ENCODE measurements around the gene DNER.

DNER gene

DNA sequence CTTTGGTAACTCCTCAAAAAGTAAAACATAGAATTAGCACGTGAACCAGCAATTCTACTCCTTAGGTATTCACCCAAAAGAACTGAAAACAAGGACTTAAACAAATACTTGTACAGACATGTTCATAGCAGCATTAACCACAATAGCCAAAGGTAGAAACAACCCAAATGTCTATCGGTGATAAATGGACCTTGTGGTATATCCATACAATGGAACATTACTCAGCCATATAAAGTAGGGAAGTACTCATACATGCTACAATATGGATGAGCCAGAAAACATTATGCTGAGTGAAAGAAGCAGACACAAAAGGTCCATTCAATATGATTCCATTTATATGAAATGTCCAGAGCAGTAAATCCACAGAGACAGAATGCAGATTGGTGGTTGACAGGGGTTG, 182.8 kb downstream of the DNER start:
- no peak for TF ChIP-seq CTCF (IDR thresholded peaks at IDR 0.05)
- Histone ChIP-seq H3K27ac (no peak overlapping the region), H3K9me3 (no peaks in the 10 kb centered on the region), H3K36me3 (no peaks in the 10 kb centered on the region), H3K4me1 (ENCODE audit: control insufficient read depth in 1 of 2, insufficient read depth in 1 of 2, low read depth in 1 of 2, low read length in 1 of 2) (no peaks in the 10 kb centered on the region), H3K27me3 (no peaks in the 10 kb centered on the region), H3K4me3 (ENCODE audit: low read depth in 1 of 2, low read length in 1 of 2) (no peak overlapping the region)

DNA sequence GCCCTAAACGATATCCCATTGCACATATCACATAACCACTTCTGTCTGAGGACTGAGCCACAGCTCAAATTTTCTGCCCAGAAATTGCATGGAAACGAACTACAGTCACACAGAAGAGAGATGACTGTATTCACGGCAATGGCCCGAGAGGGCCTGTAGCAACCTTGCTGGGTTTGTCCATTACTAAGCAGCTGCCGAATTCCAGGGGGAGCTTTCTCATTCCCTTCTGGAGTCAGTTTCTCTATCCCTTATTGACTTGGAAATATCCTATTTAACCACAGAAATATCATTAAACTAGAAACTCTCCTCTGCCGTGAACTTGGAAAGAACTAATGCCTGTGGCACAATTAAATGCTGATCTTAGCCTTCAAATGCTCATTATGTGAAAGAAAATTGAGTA, 183.9 kb downstream of the DNER start:
- H3K4me1 ChIP-seq (ENCODE audit: control insufficient read depth in 1 of 2, insufficient read depth in 1 of 2, low read depth in 1 of 2, low read length in 1 of 2), result no peaks in the 10 kb centered on the region
- H3K27me3 ChIP-seq, result no peaks in the 10 kb centered on the region
- no peaks in the 10 kb centered on the region for H3K9me3 ChIP-seq
- no peak overlapping the region for H3K4me3 ChIP-seq (ENCODE audit: low read depth in 1 of 2, low read length in 1 of 2)
- no peaks in the 10 kb centered on the region for H3K36me3 ChIP-seq
- TF ChIP-seq CTCF (IDR thresholded peaks at IDR 0.05), result no peak
- H3K27ac ChIP-seq, result no peak overlapping the region

GRCh38 chr2:229528846-229529245, 185.5 kb downstream of the DNER start:
- Histone ChIP-seq H3K4me3 (ENCODE audit: low read depth in 1 of 2, low read length in 1 of 2) (no peak overlapping the region), H3K27me3 (no peaks in the 10 kb centered on the region), H3K27ac (no peak overlapping the region), H3K36me3 (no peaks in the 10 kb centered on the region), H3K4me1 (ENCODE audit: control insufficient read depth in 1 of 2, insufficient read depth in 1 of 2, low read depth in 1 of 2, low read length in 1 of 2) (no peaks in the 10 kb centered on the region), H3K9me3 (no peaks in the 10 kb centered on the region)
- TF ChIP-seq CTCF (IDR thresholded peaks at IDR 0.05), result no peak

DNA sequence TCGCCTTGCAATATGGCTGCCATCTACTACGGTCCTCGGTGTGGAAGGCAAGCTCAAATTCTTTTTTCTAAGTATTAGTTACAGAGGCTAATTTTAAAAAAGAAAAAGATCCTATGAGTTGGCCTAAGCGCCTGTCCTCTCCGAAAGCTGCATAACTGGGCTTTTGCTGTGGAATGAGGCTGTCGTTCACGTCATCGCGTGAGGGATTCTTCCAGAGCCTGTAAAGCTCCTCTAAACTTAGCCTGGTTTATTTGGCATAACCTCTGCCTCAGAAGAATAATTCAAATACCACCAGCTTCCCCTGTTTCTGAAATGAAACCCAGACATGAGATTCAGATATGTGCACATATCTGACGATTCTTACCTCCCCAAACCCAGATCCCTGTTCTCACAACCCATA, 187.4 kb downstream of the DNER start:
- no peak overlapping the region for H3K27ac ChIP-seq
- H3K4me1 ChIP-seq (ENCODE audit: control insufficient read depth in 1 of 2, insufficient read depth in 1 of 2, low read depth in 1 of 2, low read length in 1 of 2), result no peaks in the 10 kb centered on the region
- no peak for TF ChIP-seq CTCF (IDR thresholded peaks at IDR 0.05)
- H3K27me3 ChIP-seq, result no peaks in the 10 kb centered on the region
- no peaks in the 10 kb centered on the region for H3K9me3 ChIP-seq
- no peak overlapping the region for H3K4me3 ChIP-seq (ENCODE audit: low read depth in 1 of 2, low read length in 1 of 2)
- no peaks in the 10 kb centered on the region for H3K36me3 ChIP-seq

- TF ChIP-seq CTCF (IDR thresholded peaks at IDR 0.05), result no peak
- no peaks in the 10 kb centered on the region for H3K4me1 ChIP-seq (ENCODE audit: control insufficient read depth in 1 of 2, insufficient read depth in 1 of 2, low read depth in 1 of 2, low read length in 1 of 2)
- H3K4me3 ChIP-seq (ENCODE audit: low read depth in 1 of 2, low read length in 1 of 2), result no peak overlapping the region
- H3K27me3 ChIP-seq, result no peaks in the 10 kb centered on the region
- H3K27ac ChIP-seq, result no peak overlapping the region
- H3K9me3 ChIP-seq, result no peaks in the 10 kb centered on the region
- no peaks in the 10 kb centered on the region for H3K36me3 ChIP-seq
Observed at GRCh38 chr2:229524799-229525198, 189.6 kb downstream of the DNER start.

DNA sequence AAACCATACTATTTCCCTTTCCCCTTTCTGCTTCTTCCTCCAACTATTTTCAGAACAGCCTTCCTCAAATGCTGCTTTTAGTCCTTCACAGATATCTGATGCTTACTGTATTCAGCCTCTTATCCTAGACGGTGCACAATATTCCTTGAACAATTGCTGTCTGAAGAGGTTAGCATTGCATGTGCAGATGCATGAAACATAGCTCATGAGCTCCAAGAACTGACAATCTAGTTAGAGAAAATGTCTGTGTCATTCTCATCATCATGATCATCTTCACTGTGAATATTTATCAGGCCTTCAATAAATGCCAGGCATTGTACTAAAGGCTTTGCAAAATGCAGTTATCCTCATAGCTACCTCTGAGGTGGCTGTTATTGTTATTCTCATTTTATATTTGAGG, 190.7 kb downstream of the DNER start:
- H3K36me3 ChIP-seq, result no peaks in the 10 kb centered on the region
- H3K9me3 ChIP-seq, result no peaks in the 10 kb centered on the region
- no peaks in the 10 kb centered on the region for H3K4me1 ChIP-seq (ENCODE audit: control insufficient read depth in 1 of 2, insufficient read depth in 1 of 2, low read depth in 1 of 2, low read length in 1 of 2)
- no peak overlapping the region for H3K4me3 ChIP-seq (ENCODE audit: low read depth in 1 of 2, low read length in 1 of 2)
- no peaks in the 10 kb centered on the region for H3K27me3 ChIP-seq
- H3K27ac ChIP-seq, result no peak overlapping the region
- no peak for TF ChIP-seq CTCF (IDR thresholded peaks at IDR 0.05)

All from neutrophil (primary cell).